Upper lobe of left lung (tissue), 6 donors: ENCODE measurements around the gene STEAP1B. TPM values are rescaled to one million over a fixed set of nuclear protein-coding genes. Genes with fewer than 3 reads are reported as not detected.

Source experiments
- ATAC-seq, 2 donors: fragments of 200-7000 bp; cut with Tn5 transposase; one replicate each; pipeline ENCODE4 v1.9.1; 2022; ENCODE audit warnings: mild to moderate bottlenecking in 2 of 2, moderate library complexity in 2 of 2; ENCODE audit not compliant: low FRiP score in 2 of 2
- DNase-seq, 2 donors: peaks; one replicate each; pipeline ENCODE4 v3.0.0-alpha.2; 2019 to 2020
- H3K27ac ChIP-seq, 4 donors: fragments of 200-600 bp; sonication (generic); one replicate each; pipeline ENCODE4 v1.5.1; 2016 to 2019
- H3K27me3 ChIP-seq, 4 donors: fragments of 200-600 bp; sonication (generic); one replicate each; pipeline ENCODE4 v1.5.1; 2017 to 2019
- H3K36me3 ChIP-seq, 4 donors: fragments of 200-600 bp; sonication (generic); one replicate each; pipeline ENCODE4 v1.5.1; 2016 to 2019
- H3K4me1 ChIP-seq, 4 donors: fragments of 200-600 bp; sonication (generic); one replicate each; pipeline ENCODE4 v1.5.1; 2018 to 2019
- H3K4me3 ChIP-seq, 4 donors: fragments of 200-600 bp; sonication (generic); one replicate each; pipeline ENCODE4 v1.5.1; 2017 to 2019; ENCODE audit warnings: mild to moderate bottlenecking in 2 of 4, moderate library complexity in 1 of 4
- H3K9me3 ChIP-seq, 4 donors: fragments of 200-600 bp; sonication (generic); one replicate each; pipeline ENCODE4 v1.5.1; 2018 to 2019
- EP300 ChIP-seq, 4 donors: sonication (generic); formaldehyde crosslinking; IDR thresholded peaks; one replicate each; pipeline ENCODE4 v1.5.1; 2017; ENCODE audit warnings: antibody characterized with exemption in 4 of 4, control low read depth in 2 of 4
- POLR2A ChIP-seq, 4 donors: fragments of 450-650 bp; IDR thresholded peaks; one replicate each; pipeline ENCODE4 v1.5.1; 2016 to 2017; ENCODE audit warnings: antibody characterized with exemption in 4 of 4, mild to moderate bottlenecking in 2 of 4
- POLR2AphosphoS5 ChIP-seq, 2 donors: sonication (generic); formaldehyde crosslinking; IDR thresholded peaks; one replicate each; pipeline ENCODE4 v1.5.1; 2017; ENCODE audit warnings: antibody characterized with exemption in 2 of 2
- WGBS, 2 donors: methylation state at CpG; one replicate each; pipeline ENCODE4 v1.1.5; 2017 to 2018; 5-methylcytosine and 5-hydroxymethylcytosine counted together
- total RNA-seq, 6 donors: library from RNA; depleted of rRNA in 4 of 6; stranded (reverse); fragments of >200 nt in 4 of 6; gene quantifications; one replicate each; pipeline versions ENCODE4 v1.1.0 to v1.2.1, GENCODE V29; 2016 to 2021
- TF ChIP-seq, protein P1 (sequence below), 6 experiments: fragments of 450-650 bp in 4 of 6; fragments of 200-600 bp in 2 of 6; sonication (generic) in 2 of 6; IDR thresholded peaks; one replicate each; pipeline ENCODE4 v1.5.1; 2016 to 2019; ENCODE audit warnings: antibody characterized with exemption in 6 of 6
- donor health status: DM: no; HTN: no; CAD: no; lungs with moderate emphysema.
- donor health status: DM: no; HTN: yes; CAD: no; lungs with severe emphysema.

STEAP1B gene
- total RNA-seq, 6 donors from 2014 or later, result 0.30 to 2.1 (median 0.92) TPM; not detected in 3

DNA sequence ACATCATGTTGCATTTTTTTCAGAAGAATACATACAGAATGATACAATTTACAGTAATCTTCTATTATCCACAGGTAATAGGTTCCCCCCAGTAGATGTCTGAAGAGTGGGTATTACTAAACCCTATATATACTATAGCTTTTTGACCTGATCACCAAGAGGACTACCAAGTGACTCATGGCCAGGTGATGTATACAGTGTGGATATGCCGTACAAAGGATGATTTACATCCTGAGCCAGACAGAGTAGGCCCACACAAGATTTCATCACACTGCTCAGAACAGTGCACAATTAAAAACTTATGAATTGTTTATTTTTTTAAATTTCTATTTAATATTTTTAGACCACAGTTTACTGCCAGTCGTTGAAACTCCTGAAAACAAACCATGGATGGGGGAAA is 70.6 kb downstream of the STEAP1B start:
- H3K4me3 ChIP-seq, result no peak overlapping the region
- H3K4me1 ChIP-seq, result peaks cover 0 to 2% (median 0%) of the 10 kb centered on the region in 4 donors
- 74 to 81% methylated on average over 2 of the region's 2 CpGs for WGBS, 2 donors
- no peak for TF ChIP-seq EP300 (IDR thresholded peaks at IDR 0.05)
- no peak for TF ChIP-seq POLR2AphosphoS5 (IDR thresholded peaks at IDR 0.05)
- no peak for TF ChIP-seq POLR2A (IDR thresholded peaks at IDR 0.05)
- TF ChIP-seq, protein P1, sequence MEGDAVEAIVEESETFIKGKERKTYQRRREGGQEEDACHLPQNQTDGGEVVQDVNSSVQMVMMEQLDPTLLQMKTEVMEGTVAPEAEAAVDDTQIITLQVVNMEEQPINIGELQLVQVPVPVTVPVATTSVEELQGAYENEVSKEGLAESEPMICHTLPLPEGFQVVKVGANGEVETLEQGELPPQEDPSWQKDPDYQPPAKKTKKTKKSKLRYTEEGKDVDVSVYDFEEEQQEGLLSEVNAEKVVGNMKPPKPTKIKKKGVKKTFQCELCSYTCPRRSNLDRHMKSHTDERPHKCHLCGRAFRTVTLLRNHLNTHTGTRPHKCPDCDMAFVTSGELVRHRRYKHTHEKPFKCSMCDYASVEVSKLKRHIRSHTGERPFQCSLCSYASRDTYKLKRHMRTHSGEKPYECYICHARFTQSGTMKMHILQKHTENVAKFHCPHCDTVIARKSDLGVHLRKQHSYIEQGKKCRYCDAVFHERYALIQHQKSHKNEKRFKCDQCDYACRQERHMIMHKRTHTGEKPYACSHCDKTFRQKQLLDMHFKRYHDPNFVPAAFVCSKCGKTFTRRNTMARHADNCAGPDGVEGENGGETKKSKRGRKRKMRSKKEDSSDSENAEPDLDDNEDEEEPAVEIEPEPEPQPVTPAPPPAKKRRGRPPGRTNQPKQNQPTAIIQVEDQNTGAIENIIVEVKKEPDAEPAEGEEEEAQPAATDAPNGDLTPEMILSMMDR (IDR thresholded peaks at IDR 0.05), result no peak
- no peaks in the 10 kb centered on the region for H3K36me3 ChIP-seq
- H3K9me3 ChIP-seq, result no peaks in the 10 kb centered on the region
- DNase-seq, result no peak
- H3K27me3 ChIP-seq, result no peaks in the 10 kb centered on the region
- no peak overlapping the region for H3K27ac ChIP-seq
- no peak for ATAC-seq

DNA sequence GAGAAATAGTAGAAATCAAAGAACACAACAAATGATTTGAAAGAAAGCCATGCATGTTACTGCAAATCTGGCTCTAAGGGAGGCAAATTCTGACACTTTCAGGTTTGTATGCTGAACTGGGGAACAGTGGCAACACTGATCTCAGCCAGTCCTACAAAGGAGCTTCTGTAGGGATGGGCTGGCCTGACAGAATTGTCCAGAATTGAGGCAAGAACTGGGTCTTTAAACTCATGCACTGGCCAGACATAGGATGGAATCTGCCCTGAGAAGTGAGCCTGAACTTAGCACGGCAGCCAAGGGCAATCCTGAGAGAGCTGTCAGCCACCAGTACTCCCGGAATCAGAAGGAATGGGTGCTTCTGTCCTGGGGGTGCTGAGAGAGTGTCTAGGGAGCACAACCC is 72.1 kb downstream of the STEAP1B start:
- H3K4me3 ChIP-seq, result no peak overlapping the region
- no peak for ATAC-seq

DNA sequence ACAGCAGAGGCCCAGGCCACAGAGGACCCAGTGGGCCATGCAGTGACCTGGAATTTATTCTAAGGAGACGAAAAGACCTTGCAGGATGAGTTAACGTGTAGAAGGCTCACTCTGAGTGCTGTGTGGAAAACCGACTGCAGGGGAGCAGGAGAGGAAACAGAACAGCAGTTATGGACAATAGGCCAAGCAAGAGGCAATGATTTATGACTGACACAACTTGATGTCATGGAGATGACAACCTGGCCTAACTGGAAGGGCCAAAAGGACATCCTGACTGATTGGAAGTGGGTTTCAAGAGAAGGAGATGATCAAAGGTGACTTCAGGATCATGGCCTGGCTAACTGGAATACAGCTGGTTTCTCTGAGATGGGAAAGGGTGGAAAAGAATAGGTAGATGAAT is 72.9 kb downstream of the STEAP1B start:
- no peak overlapping the region for H3K4me3 ChIP-seq
- DNase-seq (no peak), ATAC-seq (no peak)
- TF ChIP-seq POLR2A (IDR thresholded peaks at IDR 0.05) (no peak), EP300 (IDR thresholded peaks at IDR 0.05) (no peak), POLR2AphosphoS5 (IDR thresholded peaks at IDR 0.05) (no peak)
- TF ChIP-seq, protein P1 (IDR thresholded peaks at IDR 0.05), result no peak
- 80 to 90% methylated on average over 3 of the region's 3 CpGs for WGBS, 2 donors
- no peak overlapping the region for H3K27ac ChIP-seq
- H3K9me3 ChIP-seq, result no peaks in the 10 kb centered on the region
- no peaks in the 10 kb centered on the region for H3K4me1 ChIP-seq
- no peaks in the 10 kb centered on the region for H3K36me3 ChIP-seq
- no peaks in the 10 kb centered on the region for H3K27me3 ChIP-seq

More for the DNA sequence above, 72.1 kb downstream of the STEAP1B start:
- no peaks in the 10 kb centered on the region for H3K9me3 ChIP-seq
- H3K27me3 ChIP-seq, result no peaks in the 10 kb centered on the region
- peaks cover 0 to under 1% (median 0%) of the 10 kb centered on the region in 4 donors for H3K4me1 ChIP-seq
- no peak for DNase-seq
- no peak for TF ChIP-seq EP300 (IDR thresholded peaks at IDR 0.05)
- TF ChIP-seq POLR2AphosphoS5 (IDR thresholded peaks at IDR 0.05), result no peak
- TF ChIP-seq, protein P1 (IDR thresholded peaks at IDR 0.05), result no peak
- no peak for TF ChIP-seq POLR2A (IDR thresholded peaks at IDR 0.05)
- 92 to 95% methylated on average over 2 of the region's 2 CpGs for WGBS, 2 donors
- no peak overlapping the region for H3K27ac ChIP-seq
- no peaks in the 10 kb centered on the region for H3K36me3 ChIP-seq

DNA sequence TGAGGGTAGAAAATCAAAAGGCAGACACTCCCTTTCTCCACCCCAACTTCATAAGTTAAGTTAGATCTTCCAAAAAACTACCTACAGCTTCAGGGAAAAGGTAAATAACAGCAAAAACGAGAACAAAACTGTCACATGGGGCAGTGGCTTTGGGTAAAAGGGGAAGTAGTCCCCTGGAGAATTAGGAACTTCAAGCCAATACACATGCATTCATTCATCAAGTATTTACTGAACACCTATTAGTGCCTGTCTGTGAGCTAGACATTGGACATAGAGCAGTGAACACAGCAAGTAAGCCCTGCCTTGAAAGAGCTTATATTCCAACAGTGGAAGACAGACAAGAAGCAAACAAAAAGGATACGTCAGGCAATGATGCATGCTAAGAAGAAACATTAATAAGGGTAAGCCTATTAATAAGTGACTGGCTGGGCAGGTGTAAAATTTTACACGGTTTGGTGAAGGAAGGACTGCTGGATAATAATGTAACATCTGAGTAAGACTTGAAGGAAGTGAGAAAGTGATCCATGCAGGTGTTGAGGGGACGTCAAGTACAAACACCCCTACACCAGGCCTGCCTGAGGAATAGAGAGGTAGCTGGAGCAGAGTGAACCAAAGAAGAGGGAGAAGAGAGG is 73.4 kb downstream of the STEAP1B start:
- 84 to 88% methylated on average over 4 of the region's 4 CpGs for WGBS, 2 donors
- H3K4me1 ChIP-seq, result no peaks in the 10 kb centered on the region
- no peak for TF ChIP-seq POLR2AphosphoS5 (IDR thresholded peaks at IDR 0.05)
- TF ChIP-seq, protein P1 (IDR thresholded peaks at IDR 0.05), result no peak
- TF ChIP-seq EP300 (IDR thresholded peaks at IDR 0.05), result no peak
- TF ChIP-seq POLR2A (IDR thresholded peaks at IDR 0.05), result no peak
- H3K27ac ChIP-seq, result no peak overlapping the region
- H3K9me3 ChIP-seq, result no peaks in the 10 kb centered on the region
- H3K4me3 ChIP-seq, result no peak overlapping the region
- H3K36me3 ChIP-seq, result no peaks in the 10 kb centered on the region
- H3K27me3 ChIP-seq, result no peaks in the 10 kb centered on the region
- no peak for DNase-seq
- ATAC-seq, result no peak

DNA sequence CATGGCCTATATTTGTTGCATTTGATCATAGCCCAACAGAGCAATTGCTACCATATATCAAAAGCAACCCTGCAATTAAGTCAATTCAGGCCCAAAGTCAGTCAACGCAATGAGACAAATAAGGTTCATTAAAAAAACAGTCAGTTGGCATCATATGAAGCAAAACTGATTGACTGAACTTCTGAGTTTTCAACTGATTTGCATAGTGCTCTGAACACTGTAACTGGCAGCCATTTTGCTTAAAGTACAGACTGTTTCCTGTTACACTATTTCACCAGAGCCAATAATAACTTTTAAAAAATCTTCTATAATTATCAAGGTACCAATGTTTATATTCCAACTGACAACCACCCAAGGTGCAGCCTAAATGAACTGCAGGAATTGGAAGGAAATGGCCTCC is 74.6 kb downstream of the STEAP1B start:
- H3K36me3 ChIP-seq, result no peaks in the 10 kb centered on the region
- 84 to 97% methylated on average over 1 of the region's 1 CpG for WGBS, 2 donors
- TF ChIP-seq, protein P1 (IDR thresholded peaks at IDR 0.05), result no peak
- no peak for TF ChIP-seq POLR2A (IDR thresholded peaks at IDR 0.05)
- no peak for TF ChIP-seq EP300 (IDR thresholded peaks at IDR 0.05)
- no peak for TF ChIP-seq POLR2AphosphoS5 (IDR thresholded peaks at IDR 0.05)
- no peaks in the 10 kb centered on the region for H3K9me3 ChIP-seq
- ATAC-seq, result no peak
- H3K27ac ChIP-seq, result no peak overlapping the region
- no peak overlapping the region for H3K4me3 ChIP-seq
- no peaks in the 10 kb centered on the region for H3K27me3 ChIP-seq
- DNase-seq, result no peak
- H3K4me1 ChIP-seq, result no peaks in the 10 kb centered on the region
